ENCODE measurements around the gene SPTBN5.
A peak's percentile ranks its signal among the peaks of the same experiment; 100 is the strongest.

The SPTBN5 gene

GRCh38 chr15:41861736-41862356 is 32.0 kb downstream of the SPTBN5 start:
- DNase-seq: no peak

DNA sequence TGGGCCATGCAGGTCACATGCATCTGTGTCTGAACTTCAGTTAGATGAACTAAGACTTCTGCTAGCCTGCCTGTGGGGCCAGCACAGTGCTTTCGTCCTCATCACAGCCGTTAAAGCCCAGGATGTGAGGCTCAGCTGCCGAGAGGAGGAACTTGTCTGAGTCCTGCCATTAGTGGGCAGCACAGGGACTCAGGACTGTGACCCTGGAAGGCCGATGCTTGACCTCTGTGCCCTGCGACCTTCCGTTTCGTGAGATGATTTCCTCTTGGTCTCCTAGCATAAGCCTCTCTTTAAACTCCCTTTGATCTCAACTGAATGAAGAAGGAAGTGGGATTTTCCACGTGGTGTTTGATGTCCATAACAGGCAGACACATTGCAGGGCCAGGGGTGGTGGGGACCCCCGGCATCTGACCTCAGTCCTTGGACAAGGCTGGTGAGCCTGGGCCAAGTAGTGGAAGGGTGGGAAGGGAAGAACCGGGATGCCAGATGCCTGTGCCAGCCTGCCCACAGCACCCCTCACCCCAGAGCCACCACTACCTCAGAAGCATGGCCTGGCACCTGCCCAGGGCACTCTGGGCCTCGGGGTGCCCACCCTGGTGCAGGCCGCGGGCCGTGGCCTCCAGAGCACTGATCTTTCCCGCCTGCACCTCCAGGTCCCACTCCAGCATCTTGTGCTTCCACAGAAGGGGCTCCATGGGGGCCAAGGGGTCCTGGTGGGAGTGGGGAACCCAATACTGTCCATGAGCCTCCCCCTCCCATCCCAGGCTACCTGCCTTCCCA is 33.6 kb downstream of the SPTBN5 start:
- DNase-seq: no peak

DNA sequence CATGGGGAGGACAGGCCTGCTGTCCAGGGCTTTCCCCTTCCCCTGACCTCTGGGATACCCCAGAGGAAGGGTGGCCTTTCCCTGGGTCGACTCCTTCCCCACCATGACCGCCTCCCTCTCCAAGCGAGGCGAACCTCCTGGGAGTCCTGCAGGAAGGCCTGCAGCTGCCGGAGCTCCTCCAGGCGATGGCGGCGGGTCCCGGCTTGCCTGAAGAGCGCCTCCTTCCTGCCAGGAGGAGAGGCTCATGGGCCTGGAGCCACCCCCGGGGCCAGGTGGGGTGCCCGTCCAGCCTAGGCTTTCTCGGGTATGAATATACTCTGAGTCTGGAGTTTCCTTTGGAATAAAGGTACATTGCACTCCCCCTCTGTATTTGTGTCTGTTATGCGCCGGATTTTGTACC is 35.1 kb downstream of the SPTBN5 start:
- no peak for DNase-seq

GRCh38 chr15:41857316-41857715 is 36.5 kb downstream of the SPTBN5 start:
- no peak for DNase-seq

GRCh38 chr15:41856716-41857115 is 37.1 kb downstream of the SPTBN5 start:
- DNase-seq: no peak

DNA sequence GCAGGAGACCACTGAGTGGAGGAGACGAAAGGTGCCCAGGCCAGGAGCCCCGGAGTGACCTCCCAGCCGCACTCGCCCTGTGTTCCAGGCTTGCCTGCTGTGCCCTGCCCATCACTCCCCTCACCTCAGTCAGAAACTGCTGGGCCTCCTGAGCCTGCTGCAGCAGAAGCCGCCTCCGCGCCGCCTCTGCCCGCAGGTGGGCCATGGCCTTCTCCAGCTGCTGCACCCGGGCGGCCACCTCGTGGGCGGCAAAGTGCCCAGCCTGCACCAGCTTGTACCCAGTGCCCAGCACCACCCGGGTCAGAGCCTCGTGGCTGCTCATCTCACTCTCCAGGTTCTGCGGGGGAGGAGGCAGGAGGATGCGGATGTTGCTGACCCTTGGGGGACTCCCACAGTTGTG is 37.6 kb downstream of the SPTBN5 start:
- DNase-seq: no peak

- no peak for DNase-seq
These were observed 38.4 kb downstream of the SPTBN5 start for GRCh38 chr15:41855261-41855961.

- DNase-seq: no peak
These were observed 39.4 kb downstream of the SPTBN5 start for GRCh38 chr15:41854443-41854842.

DNA sequence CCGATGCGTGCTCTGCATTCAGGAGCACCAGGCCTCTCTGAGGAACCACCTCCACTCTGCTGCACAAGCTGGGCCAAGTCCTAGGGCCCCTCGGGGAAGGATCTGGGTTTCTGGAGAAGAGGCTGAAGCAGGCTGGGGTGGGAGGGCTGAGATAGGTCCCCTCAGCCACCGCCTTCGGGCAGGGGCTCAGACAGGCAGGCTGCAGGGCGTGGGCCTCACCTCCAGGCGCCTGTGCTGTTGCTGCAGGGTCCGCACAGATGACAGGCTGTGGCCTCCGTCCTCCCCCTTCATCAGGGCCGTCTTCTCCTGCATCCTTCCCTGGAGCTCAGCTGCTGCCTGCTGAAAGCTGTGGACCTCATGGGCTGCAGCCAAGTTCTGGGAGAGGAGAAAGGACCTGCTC is 40.0 kb downstream of the SPTBN5 start:
- no peak for DNase-seq

DNA sequence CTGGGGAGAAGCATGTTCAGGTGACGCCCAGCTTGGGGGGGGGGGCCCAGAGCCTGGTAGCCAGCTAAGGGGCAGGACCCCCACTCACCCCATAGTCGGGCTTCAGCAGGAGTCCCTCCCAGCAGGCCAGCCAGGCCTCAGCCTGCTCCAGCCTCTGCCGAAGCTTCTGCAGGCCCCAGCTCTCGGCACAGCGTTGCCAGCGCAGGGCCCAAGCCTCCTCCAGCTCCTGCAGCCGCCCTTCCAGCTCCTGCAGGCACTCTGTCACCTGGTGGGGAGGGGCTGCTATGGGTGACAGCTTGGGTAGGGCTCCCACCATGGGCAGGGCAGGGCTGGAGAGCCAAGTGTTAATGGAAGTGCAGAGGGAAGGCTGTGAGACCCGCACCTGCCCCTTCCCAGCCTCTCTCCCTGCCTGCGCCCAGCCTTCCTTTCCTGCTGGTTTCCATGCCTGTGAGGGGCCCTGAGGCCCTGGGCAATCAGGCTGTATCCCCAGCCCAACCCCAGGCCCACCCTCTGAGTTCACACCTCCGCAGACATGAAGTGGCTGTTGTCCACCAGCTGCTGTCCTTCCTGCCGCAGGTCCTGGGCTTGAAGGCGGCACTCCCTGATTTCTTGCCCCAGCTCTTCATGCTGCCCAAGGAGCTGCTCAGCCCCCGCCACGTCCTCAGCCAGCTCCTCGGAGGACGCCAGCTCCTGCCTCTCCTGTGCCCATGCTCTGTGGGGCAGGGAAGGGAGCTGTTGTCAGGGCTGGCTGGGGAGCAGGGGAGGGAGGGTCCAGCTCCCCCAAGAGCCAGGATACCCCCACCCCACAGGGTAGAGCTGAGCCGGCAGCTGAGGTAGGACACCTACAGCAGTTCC is 40.9 kb downstream of the SPTBN5 start:
- DNase-seq: no peak

GRCh38 chr15:41851755-41852370 is 42.0 kb downstream of the SPTBN5 start:
- DNase-seq: no peak

- no peak for DNase-seq
These were observed 42.7 kb downstream of the SPTBN5 start for GRCh38 chr15:41851167-41851523.

GRCh38 chr15:41850482-41851166 is 43.2 kb downstream of the SPTBN5 start:
- no peak for DNase-seq

- no peak for DNase-seq
These were observed 44.0 kb downstream of the SPTBN5 start for GRCh38 chr15:41849861-41850260.

- no peak for DNase-seq
These were observed 44.6 kb downstream of the SPTBN5 start for GRCh38 chr15:41849204-41849603.

GRCh38 chr15:41848631-41849030 is 45.2 kb downstream of the SPTBN5 start:
- no peak for DNase-seq

DNA sequence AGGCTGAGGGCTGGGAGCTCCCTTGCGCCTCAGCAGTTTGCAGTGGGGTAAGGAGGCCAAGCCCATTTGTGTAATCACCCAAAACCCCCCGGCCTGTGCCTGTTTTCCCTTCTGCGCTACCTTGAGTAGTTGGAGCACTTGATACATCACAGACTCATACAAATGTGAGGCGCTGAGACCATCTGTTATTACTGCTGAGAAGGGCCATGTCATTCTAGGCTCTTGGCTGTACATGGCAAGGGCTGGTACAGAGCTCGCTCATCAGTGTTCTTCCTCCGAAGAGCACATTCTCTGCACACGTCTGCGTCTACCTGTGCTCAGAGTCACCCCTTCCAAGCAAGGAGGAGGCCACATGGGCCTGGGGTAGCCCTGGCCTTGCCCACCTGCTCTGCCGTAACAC is 45.9 kb downstream of the SPTBN5 start:
- DNase-seq: peak; percentile 17

DNA sequence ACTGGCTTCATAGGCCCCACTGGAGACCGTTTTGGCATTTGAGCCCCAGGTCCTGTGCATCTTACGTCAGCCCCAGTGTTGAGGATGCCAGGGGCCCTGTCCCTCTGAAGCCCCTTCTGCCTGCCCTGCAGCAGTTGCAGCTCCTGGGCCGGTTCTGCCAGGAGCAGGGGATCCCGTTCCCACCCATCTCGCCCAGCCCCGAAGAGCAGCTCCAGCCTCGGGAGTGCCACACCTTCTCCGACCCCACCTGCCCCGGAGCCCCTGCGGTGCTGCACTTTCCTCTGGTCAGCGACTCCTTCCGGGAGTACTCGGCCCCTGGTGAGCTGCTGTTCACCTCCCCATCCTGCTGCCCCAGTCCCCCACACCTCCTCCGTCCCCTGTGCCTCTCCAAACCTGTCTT is 46.6 kb downstream of the SPTBN5 start:
- no peak for DNase-seq

DNA sequence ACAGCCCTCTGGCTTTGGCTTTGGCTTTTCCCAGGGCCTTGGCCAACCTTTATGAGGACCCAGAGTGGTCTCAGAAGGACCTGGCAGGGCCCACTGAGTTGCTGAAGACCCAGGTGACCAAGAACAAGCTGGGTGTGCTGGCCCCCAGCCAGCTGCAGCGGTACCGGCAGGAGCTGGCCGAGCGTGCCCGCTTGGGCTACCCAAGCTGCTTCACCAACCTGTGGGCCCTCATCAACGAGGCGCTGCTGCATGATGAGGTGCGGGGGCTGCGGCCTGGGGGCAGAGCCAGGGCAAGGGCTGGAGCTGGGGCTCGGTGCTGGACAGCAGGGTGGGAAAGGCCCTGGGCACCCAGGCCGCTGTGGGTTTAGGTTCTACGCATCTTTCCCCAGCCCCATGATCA is 49.0 kb downstream of the SPTBN5 start:
- no peak for DNase-seq

GRCh38 chr15:41843571-41843970 is 50.3 kb downstream of the SPTBN5 start:
- DNase-seq: no peak

GRCh38 chr15:41842229-41842628 is 51.6 kb downstream of the SPTBN5 start:
- DNase-seq: no peak

DNA sequence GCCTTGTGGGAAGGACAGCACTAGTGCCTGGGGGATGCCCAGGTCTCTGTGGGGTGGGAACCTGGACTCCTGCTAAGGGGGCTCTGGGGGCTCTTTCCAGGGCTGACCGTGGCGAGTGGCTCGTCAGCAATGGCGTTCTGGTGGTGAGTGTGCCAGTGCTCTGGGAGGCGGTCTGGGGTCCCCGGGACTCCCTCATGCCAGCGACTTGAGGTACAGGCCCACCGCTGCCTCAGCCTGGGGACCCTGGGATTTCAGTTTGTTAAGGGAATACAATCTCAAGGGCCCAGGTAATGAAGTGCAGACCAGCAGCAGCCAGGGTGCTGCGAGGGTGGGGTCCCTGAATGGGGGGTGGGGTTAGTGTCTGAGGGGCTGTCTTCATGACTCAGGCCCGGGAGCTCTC is 52.7 kb downstream of the SPTBN5 start:
- DNase-seq: no peak

Measured in NCI-H524 treated with DMSO at 0.1 percent for 48 hours (cell line).